ENCODE measurements around the gene RNF222. TPM values are rescaled to one million over a fixed set of nuclear protein-coding genes. Genes with fewer than 3 reads are reported as not detected.

Gene RNF222, protein sequence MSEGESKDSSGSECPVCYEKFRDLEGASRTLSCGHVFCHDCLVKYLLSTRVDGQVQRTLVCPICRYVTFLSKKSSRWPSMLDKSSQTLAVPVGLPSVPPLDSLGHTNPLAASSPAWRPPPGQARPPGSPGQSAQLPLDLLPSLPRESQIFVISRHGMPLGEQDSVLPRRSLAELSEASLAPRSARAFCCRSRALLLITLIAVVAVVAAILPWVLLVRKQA
- polyA plus RNA-seq (2012; rRNA removed): not detected in 2 replicates
- polyA plus RNA-seq (2012; cell fraction: cytosol; rRNA removed): not detected in 2 replicates
- not detected in 2 replicates for polyA plus RNA-seq (2012; cell fraction: nucleus; rRNA removed)

DNA sequence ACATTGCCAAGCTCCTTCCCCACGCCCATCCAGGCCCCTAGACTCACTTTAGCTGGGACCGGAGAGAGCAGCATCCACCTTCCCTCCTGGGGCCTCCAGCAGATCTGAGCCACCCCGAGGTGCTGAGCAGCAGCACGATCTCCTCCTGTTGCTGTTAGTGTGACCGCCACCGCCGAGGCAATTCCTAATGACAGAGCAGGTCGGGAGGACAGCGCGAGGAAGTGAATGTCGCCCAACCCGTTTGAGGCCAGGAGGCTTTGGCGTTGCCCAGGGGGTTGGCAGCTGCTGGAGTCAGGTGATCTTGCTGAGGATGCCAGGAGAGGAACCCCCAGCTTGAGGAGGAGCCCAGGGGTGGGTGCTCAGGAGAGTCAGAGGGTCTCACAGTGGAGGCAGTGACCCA is at the start of gene RNF222:
Gene RNF222 (minus strand): TSS at position 192 of the 400 bp plus-strand sequence. CDS start 4,366 bp downstream, outside the sequence.
- TF ChIP-seq GATA2 (CRISPR knock-in tag; IDR thresholded peaks at IDR 0.05) (no peak), SIN3A (IDR thresholded peaks at IDR 0.05; ENCODE audit: borderline replicate concordance, low read depth, low read length) (no peak), RAD21 (IDR thresholded peaks at IDR 0.05; ENCODE audit: low read length) (no peak), TEAD4 (IDR thresholded peaks at IDR 0.05; ENCODE audit: borderline replicate concordance, insufficient read depth) (no peak), RFX5 (IDR thresholded peaks at IDR 0.05; ENCODE audit: low read length) (no peak), POLR2AphosphoS5 (IDR thresholded peaks at IDR 0.05; ENCODE audit: low read depth, low read length) (no peak), JUND (IDR thresholded peaks at IDR 0.05) (no peak)
- TF ChIP-seq, protein P1, sequence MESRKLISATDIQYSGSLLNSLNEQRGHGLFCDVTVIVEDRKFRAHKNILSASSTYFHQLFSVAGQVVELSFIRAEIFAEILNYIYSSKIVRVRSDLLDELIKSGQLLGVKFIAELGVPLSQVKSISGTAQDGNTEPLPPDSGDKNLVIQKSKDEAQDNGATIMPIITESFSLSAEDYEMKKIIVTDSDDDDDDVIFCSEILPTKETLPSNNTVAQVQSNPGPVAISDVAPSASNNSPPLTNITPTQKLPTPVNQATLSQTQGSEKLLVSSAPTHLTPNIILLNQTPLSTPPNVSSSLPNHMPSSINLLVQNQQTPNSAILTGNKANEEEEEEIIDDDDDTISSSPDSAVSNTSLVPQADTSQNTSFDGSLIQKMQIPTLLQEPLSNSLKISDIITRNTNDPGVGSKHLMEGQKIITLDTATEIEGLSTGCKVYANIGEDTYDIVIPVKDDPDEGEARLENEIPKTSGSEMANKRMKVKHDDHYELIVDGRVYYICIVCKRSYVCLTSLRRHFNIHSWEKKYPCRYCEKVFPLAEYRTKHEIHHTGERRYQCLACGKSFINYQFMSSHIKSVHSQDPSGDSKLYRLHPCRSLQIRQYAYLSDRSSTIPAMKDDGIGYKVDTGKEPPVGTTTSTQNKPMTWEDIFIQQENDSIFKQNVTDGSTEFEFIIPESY (IDR thresholded peaks at IDR 0.05; ENCODE audit: borderline replicate concordance, low read depth): no peak
- Histone ChIP-seq H3K9me2 (no peaks in the 10 kb centered on the region), H3K36me3 (replicated peaks in 1 of 2; ENCODE audit: control insufficient read depth in 1 of 2, insufficient read depth in 2 of 2, low read length in 1 of 2) (no peaks in the 10 kb centered on the region), H3K4me1 (ENCODE audit: control insufficient read depth in 1 of 2, insufficient read depth in 2 of 2, low read depth in 1 of 2, low read length in 1 of 2) (no peaks in the 10 kb centered on the region; a peak in 1 of 4 replicates), H3F3A (replicated peaks; ENCODE audit: insufficient read depth) (no peaks in the 10 kb centered on the region), H4K20me1 (ENCODE audit: insufficient read depth) (no peaks in the 10 kb centered on the region), H2AFZ (ENCODE audit: low read depth) (no peak within 1 kb of the TSS), H3K27me3 (ENCODE audit: insufficient read depth) (peaks cover 26% of the 10 kb centered on the region; the same call in 1 of the 2 replicates), H3K9me3 (no peaks in the 10 kb centered on the region), H3K4me2 (no peak within 1 kb of the TSS), H3K27ac (ENCODE audit: low read depth in 2 of 2, low read length in 1 of 2) (no peak within 1 kb of the TSS), H3K9ac (no peak within 1 kb of the TSS), H3K79me2 (ENCODE audit: insufficient read depth) (no peaks in the 10 kb centered on the region), H3K4me3 (ENCODE audit: low read depth in 2 of 2, low read length in 1 of 2) (no peak within 1 kb of the TSS)
- DNase-seq: no peak
- WGBS (ENCODE audit: low lambda C conversion rate): 19% methylated on average over 13 of the region's 13 CpGs
- ChIA-PET POLR2A (no interaction called here), CTCF (interaction anchor here (0.9 to 2.3 kb wide), 6 partner anchors 12 to 388 kb away, joined by 3 to 10 read pairs (median 6); no protein-coding TSS in a partner anchor)

DNA sequence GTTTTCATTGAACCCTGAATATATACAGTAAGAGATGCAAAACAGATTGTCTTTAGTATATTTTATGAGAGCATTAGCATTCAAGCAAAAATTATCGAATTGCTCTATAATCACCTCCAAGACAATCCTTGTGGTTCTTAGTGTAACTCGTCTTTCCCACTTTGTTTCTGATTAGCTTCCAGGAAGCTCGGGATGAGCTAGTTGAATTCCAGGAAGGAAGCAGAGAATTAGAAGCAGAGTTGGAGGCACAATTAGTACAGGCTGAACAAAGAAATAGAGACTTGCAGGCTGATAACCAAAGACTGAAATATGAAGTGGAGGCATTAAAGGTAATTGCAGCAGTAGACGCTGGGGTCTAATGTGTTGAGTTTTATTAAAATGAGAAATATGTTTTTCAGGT is 47.9 kb upstream of the RNF222 start:
- Histone ChIP-seq H3K4me1 (ENCODE audit: control insufficient read depth in 1 of 2, insufficient read depth in 2 of 2, low read depth in 1 of 2, low read length in 1 of 2) (no peaks in the 10 kb centered on the region; a peak in 1 of 4 replicates), H3K36me3 (replicated peaks in 1 of 2; ENCODE audit: control insufficient read depth in 1 of 2, insufficient read depth in 2 of 2, low read length in 1 of 2) (peaks cover 63 to 65% of the 10 kb centered on the region in 2 experiments), H4K20me1 (ENCODE audit: insufficient read depth) (peaks cover 47% of the 10 kb centered on the region), H3K9me3 (no peaks in the 10 kb centered on the region), H3K27ac (ENCODE audit: low read depth in 2 of 2, low read length in 1 of 2) (no peak overlapping the region), H3F3A (replicated peaks; ENCODE audit: insufficient read depth) (peaks cover 19% of the 10 kb centered on the region), H3K27me3 (ENCODE audit: insufficient read depth) (no peaks in the 10 kb centered on the region), H3K4me3 (ENCODE audit: low read depth in 2 of 2, low read length in 1 of 2) (no peak overlapping the region), H3K9ac (no peak overlapping the region), H2AFZ (ENCODE audit: low read depth) (no peak overlapping the region), H3K79me2 (ENCODE audit: insufficient read depth) (peaks cover 86% of the 10 kb centered on the region), H3K4me2 (no peak overlapping the region), H3K9me2 (0 out of 2 replicates have a peak, but pooled peaks cover 3% of the 10 kb centered on the region)
- POLR2A ChIA-PET: no interaction called here
- TF ChIP-seq TCF12 (IDR thresholded peaks at IDR 0.05) (no peak), NFIC (IDR thresholded peaks at IDR 0.05; ENCODE audit: borderline replicate concordance) (no peak), MEF2A (IDR thresholded peaks at IDR 0.05; ENCODE audit: borderline replicate concordance, low read depth) (no peak), CHD2 (IDR thresholded peaks at IDR 0.05; ENCODE audit: low read length, partially characterized antibody) (no peak), RAD21 (IDR thresholded peaks at IDR 0.05; ENCODE audit: low read length) (no peak), SMC3 (IDR thresholded peaks at IDR 0.05; ENCODE audit: low read depth, low read length) (no peak)
- TF ChIP-seq, protein P2, sequence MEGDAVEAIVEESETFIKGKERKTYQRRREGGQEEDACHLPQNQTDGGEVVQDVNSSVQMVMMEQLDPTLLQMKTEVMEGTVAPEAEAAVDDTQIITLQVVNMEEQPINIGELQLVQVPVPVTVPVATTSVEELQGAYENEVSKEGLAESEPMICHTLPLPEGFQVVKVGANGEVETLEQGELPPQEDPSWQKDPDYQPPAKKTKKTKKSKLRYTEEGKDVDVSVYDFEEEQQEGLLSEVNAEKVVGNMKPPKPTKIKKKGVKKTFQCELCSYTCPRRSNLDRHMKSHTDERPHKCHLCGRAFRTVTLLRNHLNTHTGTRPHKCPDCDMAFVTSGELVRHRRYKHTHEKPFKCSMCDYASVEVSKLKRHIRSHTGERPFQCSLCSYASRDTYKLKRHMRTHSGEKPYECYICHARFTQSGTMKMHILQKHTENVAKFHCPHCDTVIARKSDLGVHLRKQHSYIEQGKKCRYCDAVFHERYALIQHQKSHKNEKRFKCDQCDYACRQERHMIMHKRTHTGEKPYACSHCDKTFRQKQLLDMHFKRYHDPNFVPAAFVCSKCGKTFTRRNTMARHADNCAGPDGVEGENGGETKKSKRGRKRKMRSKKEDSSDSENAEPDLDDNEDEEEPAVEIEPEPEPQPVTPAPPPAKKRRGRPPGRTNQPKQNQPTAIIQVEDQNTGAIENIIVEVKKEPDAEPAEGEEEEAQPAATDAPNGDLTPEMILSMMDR (IDR thresholded peaks at IDR 0.05): no peak
- WGBS (ENCODE audit: low lambda C conversion rate): 96% methylated on average over 4 of the region's 4 CpGs
- CTCF ChIA-PET: interaction anchor here (2.4 kb wide), 1 partner anchor 8 kb away, joined by 7 read pairs; no protein-coding TSS in a partner anchor
- DNase-seq: no peak

Data from SK-N-SH (cell line).